Amygdala (tissue), 56 donors: Measurements from ENCODE around the gene EHD2.
"Not testable (repeated sequence)": the region's sequence is repeated elsewhere in the genome, so short reads cannot be mapped to it uniquely, and the experiment has no call there.

Experiments
- DNase-seq, 56 donors: peaks; one replicate each; lab custom pipeline; 2025; lab: John Stamatoyannopoulos, UW

The EHD2 gene

GRCh38 chr19:47707135-47707925 lies 5.9 kb upstream of the EHD2 start:
- peak in 37 of 56 donors; percentile 8 to 72 (median 34) for DNase-seq

GRCh38 chr19:47711652-47712242 lies 1.5 kb upstream of the EHD2 start:
- no peak for DNase-seq

- no peak for DNase-seq
Measured at GRCh38 chr19:47714339-47714738, 1.1 kb downstream of the EHD2 start.

GRCh38 chr19:47714855-47715254 lies 1.6 kb downstream of the EHD2 start:
- not testable (repeated sequence) for DNase-seq

GRCh38 chr19:47716270-47716937 lies 3.2 kb downstream of the EHD2 start:
- no peak for DNase-seq

GRCh38 chr19:47718415-47719046 lies 5.3 kb downstream of the EHD2 start:
- not testable (repeated sequence) for DNase-seq

GRCh38 chr19:47719047-47719859 lies 6.0 kb downstream of the EHD2 start:
- DNase-seq = peak in 45 of 56 donors; percentile 6 to 87 (median 54)

GRCh38 chr19:47720669-47721422 lies 7.6 kb downstream of the EHD2 start:
- DNase-seq = no peak

GRCh38 chr19:47723581-47723940 lies 10.3 kb downstream of the EHD2 start:
- DNase-seq = no peak

GRCh38 chr19:47725759-47726401 lies 12.7 kb downstream of the EHD2 start:
- no peak for DNase-seq

- DNase-seq = no peak
Measured at GRCh38 chr19:47726467-47726866, 13.2 kb downstream of the EHD2 start.

GRCh38 chr19:47728295-47728694 lies 15.1 kb downstream of the EHD2 start:
- not testable (repeated sequence) for DNase-seq

GRCh38 chr19:47729468-47729798 lies 16.2 kb downstream of the EHD2 start:
- DNase-seq = peak in 2 of 56 donors; percentile 5 to 17

- DNase-seq = peak in 8 of 56 donors; percentile 3 to 27 (median 12)
Measured at GRCh38 chr19:47729799-47730520, 16.7 kb downstream of the EHD2 start.

GRCh38 chr19:47730521-47730889 lies 17.3 kb downstream of the EHD2 start:
- DNase-seq = no peak

- no peak for DNase-seq
Measured at GRCh38 chr19:47730910-47731309, 17.7 kb downstream of the EHD2 start.

GRCh38 chr19:47735131-47735530 lies 21.9 kb downstream of the EHD2 start:
- DNase-seq = no peak

GRCh38 chr19:47740866-47741519 lies 27.8 kb downstream of the EHD2 start:
- no peak for DNase-seq
